ENCODE measurements around the gene NPR1. TPM values are rescaled to one million over a fixed set of nuclear protein-coding genes. Genes with fewer than 3 reads are reported as not detected.
"Not testable (repeated sequence)": the region's sequence is repeated elsewhere in the genome, so short reads cannot be mapped to it uniquely, and the experiment has no call there.

The NPR1 gene
- total RNA-seq, 1 donor: under 0.01 TPM

DNA sequence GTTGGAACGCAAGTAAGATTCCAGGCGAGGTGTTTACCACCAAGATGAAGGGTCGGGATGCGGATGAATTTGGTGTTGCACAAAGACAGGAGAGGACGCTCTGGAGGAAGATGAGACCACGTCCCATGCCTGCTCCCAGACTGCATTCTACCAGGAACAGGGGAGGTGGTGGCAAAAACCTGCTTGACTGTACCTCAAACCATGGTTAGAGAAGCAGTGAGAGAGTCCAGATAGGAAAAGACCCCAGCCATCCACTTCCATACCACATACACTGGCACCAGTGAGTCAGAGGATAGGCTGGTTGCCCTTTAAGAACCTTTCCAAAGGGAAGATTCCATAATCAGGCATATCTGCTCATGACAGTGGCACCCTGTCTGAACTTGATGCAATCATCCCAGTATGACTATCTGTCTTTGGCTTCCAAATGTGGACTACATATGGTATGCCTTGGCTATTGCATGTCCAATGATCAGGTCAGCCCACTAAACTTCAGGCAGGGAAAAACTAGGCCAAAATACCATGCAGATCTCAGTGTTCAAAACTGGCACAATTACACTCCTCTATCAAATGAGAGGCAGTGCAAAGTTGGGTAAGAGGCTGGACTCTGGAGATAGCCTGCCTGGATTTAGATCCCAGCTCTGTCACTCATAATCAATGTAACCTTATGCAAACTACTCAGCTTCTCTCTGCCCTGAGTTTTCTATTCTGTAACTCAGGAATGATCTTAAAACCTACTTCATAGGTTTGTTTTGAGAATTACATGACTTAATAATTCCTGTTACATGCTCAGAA lies 20.6 kb downstream of the NPR1 start:
- Histone ChIP-seq H3K4me3 (ENCODE audit: insufficient read depth, low read length) (no peak overlapping the region), H3K27me3 (ENCODE audit: insufficient read depth, low read length) (no peaks in the 10 kb centered on the region), H3K4me2 (ENCODE audit: insufficient read depth, low read length) (no peak overlapping the region), H3K9me3 (ENCODE audit: low read depth, low read length) (no peaks in the 10 kb centered on the region), H2AFZ (ENCODE audit: low read length) (peak overlapping the region; percentile 11), H4K20me1 (ENCODE audit: insufficient read depth, low read length) (no peaks in the 10 kb centered on the region), H3K4me1 (ENCODE audit: insufficient read depth, low read length) (peaks cover 10% of the 10 kb centered on the region), H3K36me3 (ENCODE audit: insufficient read depth, low read length) (no peaks in the 10 kb centered on the region), H3K79me2 (ENCODE audit: insufficient read depth, low read length) (no peaks in the 10 kb centered on the region), H3K27ac (ENCODE audit: low read depth, low read length) (no peak overlapping the region)
- TF ChIP-seq, protein P1, sequence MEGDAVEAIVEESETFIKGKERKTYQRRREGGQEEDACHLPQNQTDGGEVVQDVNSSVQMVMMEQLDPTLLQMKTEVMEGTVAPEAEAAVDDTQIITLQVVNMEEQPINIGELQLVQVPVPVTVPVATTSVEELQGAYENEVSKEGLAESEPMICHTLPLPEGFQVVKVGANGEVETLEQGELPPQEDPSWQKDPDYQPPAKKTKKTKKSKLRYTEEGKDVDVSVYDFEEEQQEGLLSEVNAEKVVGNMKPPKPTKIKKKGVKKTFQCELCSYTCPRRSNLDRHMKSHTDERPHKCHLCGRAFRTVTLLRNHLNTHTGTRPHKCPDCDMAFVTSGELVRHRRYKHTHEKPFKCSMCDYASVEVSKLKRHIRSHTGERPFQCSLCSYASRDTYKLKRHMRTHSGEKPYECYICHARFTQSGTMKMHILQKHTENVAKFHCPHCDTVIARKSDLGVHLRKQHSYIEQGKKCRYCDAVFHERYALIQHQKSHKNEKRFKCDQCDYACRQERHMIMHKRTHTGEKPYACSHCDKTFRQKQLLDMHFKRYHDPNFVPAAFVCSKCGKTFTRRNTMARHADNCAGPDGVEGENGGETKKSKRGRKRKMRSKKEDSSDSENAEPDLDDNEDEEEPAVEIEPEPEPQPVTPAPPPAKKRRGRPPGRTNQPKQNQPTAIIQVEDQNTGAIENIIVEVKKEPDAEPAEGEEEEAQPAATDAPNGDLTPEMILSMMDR (IDR thresholded peaks at IDR 0.05; ENCODE audit: extremely low read depth, low read depth, low read length): no peak
- peak; percentile 82 for DNase-seq (ENCODE audit: insufficient read length, low spot score, missing footprints)

DNA sequence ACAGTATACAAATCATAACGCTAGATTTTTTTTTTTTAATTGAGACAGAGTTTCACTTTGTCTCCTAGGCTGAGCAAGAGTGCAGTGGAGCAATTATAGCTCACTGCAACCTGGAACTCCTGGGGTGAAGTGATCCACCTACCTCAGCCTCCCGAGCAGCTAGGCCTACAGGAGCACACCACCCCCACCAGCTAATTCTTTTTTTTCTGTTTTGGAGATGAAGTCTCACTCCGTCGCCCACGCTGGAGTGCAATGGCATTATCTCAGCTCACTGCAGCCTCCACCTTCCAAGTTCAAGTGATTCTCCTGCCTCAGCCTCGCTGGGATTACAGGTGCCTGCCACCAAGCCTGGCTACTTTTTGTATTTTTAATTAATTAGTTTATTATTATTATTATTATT lies 21.3 kb downstream of the NPR1 start:
- H3K4me2 ChIP-seq (ENCODE audit: insufficient read depth, low read length): no peak overlapping the region
- no peak for DNase-seq (ENCODE audit: insufficient read length, low spot score, missing footprints)
- H2AFZ ChIP-seq (ENCODE audit: low read length): no peak overlapping the region
- no peaks in the 10 kb centered on the region for H3K79me2 ChIP-seq (ENCODE audit: insufficient read depth, low read length)
- H3K9me3 ChIP-seq (ENCODE audit: low read depth, low read length): no peaks in the 10 kb centered on the region
- H3K4me3 ChIP-seq (ENCODE audit: insufficient read depth, low read length): no peak overlapping the region
- H4K20me1 ChIP-seq (ENCODE audit: insufficient read depth, low read length): no peaks in the 10 kb centered on the region
- TF ChIP-seq, protein P1 (IDR thresholded peaks at IDR 0.05; ENCODE audit: extremely low read depth, low read depth, low read length): no peak
- no peaks in the 10 kb centered on the region for H3K27me3 ChIP-seq (ENCODE audit: insufficient read depth, low read length)
- H3K36me3 ChIP-seq (ENCODE audit: insufficient read depth, low read length): no peaks in the 10 kb centered on the region
- peaks cover 10% of the 10 kb centered on the region for H3K4me1 ChIP-seq (ENCODE audit: insufficient read depth, low read length)
- H3K27ac ChIP-seq (ENCODE audit: low read depth, low read length): no peak overlapping the region

DNA sequence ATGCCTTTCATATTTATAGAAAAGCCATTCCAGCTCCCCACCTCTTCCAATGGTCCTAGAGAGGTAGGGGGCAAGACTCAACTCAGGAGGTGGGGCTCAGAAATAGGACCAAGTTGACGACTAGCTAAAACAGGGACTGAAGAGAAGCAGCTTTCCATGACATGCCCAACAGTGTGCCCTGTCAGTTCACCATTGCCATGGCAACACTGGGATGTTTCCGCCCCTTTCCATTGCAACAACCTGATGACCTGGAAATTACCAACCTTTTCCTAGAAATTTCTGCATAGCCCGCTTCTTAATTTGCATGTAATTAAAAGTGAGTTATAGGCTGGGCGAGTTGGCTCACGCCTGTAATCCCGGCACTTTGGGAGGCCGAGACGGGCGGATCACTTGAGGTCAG lies 27.0 kb downstream of the NPR1 start:
- no peak for DNase-seq (ENCODE audit: insufficient read length, low spot score, missing footprints)
- no peaks in the 10 kb centered on the region for H3K9me3 ChIP-seq (ENCODE audit: low read depth, low read length)
- no peak overlapping the region for H3K4me2 ChIP-seq (ENCODE audit: insufficient read depth, low read length)
- H3K27ac ChIP-seq (ENCODE audit: low read depth, low read length): no peak overlapping the region
- H3K4me3 ChIP-seq (ENCODE audit: insufficient read depth, low read length): no peak overlapping the region
- no peak overlapping the region for H2AFZ ChIP-seq (ENCODE audit: low read length)
- no peaks in the 10 kb centered on the region for H3K36me3 ChIP-seq (ENCODE audit: insufficient read depth, low read length)
- H3K27me3 ChIP-seq (ENCODE audit: insufficient read depth, low read length): no peaks in the 10 kb centered on the region
- TF ChIP-seq, protein P1 (IDR thresholded peaks at IDR 0.05; ENCODE audit: extremely low read depth, low read depth, low read length): no peak
- no peaks in the 10 kb centered on the region for H4K20me1 ChIP-seq (ENCODE audit: insufficient read depth, low read length)
- H3K79me2 ChIP-seq (ENCODE audit: insufficient read depth, low read length): no peaks in the 10 kb centered on the region
- no peaks in the 10 kb centered on the region for H3K4me1 ChIP-seq (ENCODE audit: insufficient read depth, low read length)

DNA sequence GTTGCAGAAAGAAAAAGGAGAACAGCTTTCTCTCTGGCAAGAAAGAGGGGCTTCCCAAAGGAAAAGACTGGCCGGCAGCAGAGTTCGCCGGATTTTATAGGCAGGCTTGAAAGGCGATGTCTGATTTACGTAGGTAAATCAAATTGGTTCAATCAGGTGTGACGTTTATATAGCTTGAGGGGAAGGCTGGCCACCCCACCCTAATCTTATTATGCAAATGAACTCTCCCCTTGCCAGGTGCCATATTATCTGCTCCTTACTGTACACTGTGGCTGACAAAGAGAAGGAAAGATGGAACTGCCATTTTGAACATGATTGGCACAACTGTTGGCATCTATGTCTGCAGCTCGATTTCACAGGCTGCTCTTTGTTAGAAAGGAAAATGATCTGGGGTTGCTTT lies 32.5 kb downstream of the NPR1 start:
- no peak overlapping the region for H3K4me3 ChIP-seq (ENCODE audit: insufficient read depth, low read length)
- H4K20me1 ChIP-seq (ENCODE audit: insufficient read depth, low read length): no peaks in the 10 kb centered on the region
- peak; percentile 69 for DNase-seq (ENCODE audit: insufficient read length, low spot score, missing footprints)
- H3K4me2 ChIP-seq (ENCODE audit: insufficient read depth, low read length): no peak overlapping the region
- peak overlapping the region; percentile 62 for H2AFZ ChIP-seq (ENCODE audit: low read length)
- TF ChIP-seq, protein P1 (IDR thresholded peaks at IDR 0.05; ENCODE audit: extremely low read depth, low read depth, low read length): no peak
- H3K36me3 ChIP-seq (ENCODE audit: insufficient read depth, low read length): no peaks in the 10 kb centered on the region
- no peaks in the 10 kb centered on the region for H3K27me3 ChIP-seq (ENCODE audit: insufficient read depth, low read length)
- no peaks in the 10 kb centered on the region for H3K79me2 ChIP-seq (ENCODE audit: insufficient read depth, low read length)
- no peak overlapping the region for H3K27ac ChIP-seq (ENCODE audit: low read depth, low read length)
- no peaks in the 10 kb centered on the region for H3K9me3 ChIP-seq (ENCODE audit: low read depth, low read length)
- no peaks in the 10 kb centered on the region for H3K4me1 ChIP-seq (ENCODE audit: insufficient read depth, low read length)

DNA sequence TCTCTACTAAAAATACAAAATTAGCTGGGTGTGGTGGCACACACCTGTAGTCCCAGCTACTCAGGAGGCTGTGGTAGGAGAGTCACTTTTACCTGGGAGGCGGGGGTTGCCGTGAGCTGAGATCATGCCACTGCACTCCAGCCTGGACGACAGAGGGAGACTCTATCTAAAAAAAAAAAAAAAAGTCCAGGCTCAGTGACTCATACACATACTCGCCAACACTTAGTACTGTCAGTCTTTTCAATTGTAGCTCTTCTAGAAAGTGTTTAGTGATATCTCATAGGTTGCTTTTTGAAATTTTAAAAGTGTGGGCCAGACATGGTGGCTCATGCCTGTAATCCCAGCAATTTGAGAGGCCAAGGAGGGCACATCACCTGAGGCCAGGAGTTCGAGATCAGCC lies 37.7 kb downstream of the NPR1 start:
- not testable (repeated sequence) for H3K4me3 ChIP-seq (ENCODE audit: insufficient read depth, low read length); H3K36me3 ChIP-seq (ENCODE audit: insufficient read depth, low read length)

More for the DNA sequence above, 37.7 kb downstream of the NPR1 start:
- not testable (repeated sequence) for H4K20me1 ChIP-seq (ENCODE audit: insufficient read depth, low read length); H3K79me2 ChIP-seq (ENCODE audit: insufficient read depth, low read length); DNase-seq (ENCODE audit: insufficient read length, low spot score, missing footprints); H3K4me1 ChIP-seq (ENCODE audit: insufficient read depth, low read length); H3K27me3 ChIP-seq (ENCODE audit: insufficient read depth, low read length); H3K27ac ChIP-seq (ENCODE audit: low read depth, low read length); H3K9me3 ChIP-seq (ENCODE audit: low read depth, low read length); H3K4me2 ChIP-seq (ENCODE audit: insufficient read depth, low read length); H2AFZ ChIP-seq (ENCODE audit: low read length)

Measured in osteoblast (primary cell).